ENCODE measurements around the gene FOXN3. TPM values are rescaled to one million over a fixed set of nuclear protein-coding genes. Genes with fewer than 3 reads are reported as not detected.

Gene FOXN3
- polyA plus RNA-seq, 2 of the 4 experiments (the other 2 are of a cell fraction) = 6.0 to 6.4 TPM

DNA sequence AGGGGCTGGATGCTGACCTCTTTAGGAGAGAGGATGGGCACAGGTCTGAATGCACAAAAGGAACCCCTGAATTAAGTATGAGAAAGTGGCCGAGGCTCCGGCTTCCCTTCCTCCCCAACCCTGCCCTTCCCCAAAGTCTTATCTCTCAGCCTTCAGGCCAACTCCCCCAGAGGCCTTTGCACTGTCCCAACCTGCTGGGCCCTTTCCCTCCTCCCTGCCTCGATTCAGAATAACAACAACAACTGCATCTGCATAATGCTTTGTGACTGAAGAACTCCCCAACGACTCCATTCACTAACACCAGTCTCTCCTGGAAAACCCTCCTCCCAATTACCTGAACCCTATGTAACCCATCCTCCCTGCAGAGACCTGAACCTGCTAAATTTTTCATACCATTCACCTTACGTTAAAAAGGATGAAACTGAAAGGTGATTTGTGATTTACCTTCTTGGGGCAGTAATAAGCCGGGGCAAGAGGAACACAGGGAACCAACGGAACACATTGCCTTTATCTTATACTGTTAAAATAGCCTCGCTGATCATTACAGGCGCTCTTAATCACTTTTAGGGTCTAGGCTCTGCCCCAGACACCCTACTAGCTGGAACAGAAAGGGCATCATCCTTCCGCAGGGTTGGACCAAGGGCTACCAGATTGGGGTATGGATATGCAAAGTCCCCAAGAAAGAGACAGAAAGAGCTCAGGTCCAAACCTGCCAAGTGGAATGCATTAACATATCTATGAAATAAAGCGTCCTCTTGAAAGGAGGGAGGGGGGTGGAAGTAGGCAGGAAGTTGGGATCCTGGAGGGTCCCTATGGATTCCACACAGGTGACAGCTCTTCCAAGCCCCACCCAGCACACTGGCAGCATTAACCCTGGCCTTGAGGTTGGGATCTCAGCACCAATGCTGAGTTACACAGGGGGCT is 24.2 kb upstream of the FOXN3 start:
- Histone ChIP-seq H3K9me3 (no peaks in the 10 kb centered on the region), H3K4me3 (no peak overlapping the region), H3K4me1 (no peaks in the 10 kb centered on the region), H3K4me2 (no peak overlapping the region), H3K27ac (no peak overlapping the region)
- DNase-seq (ENCODE audit: low read depth in 1 of 2, low spot score in 1 of 2) (no peak), FAIRE-seq (no peak), ATAC-seq (no peak)
- WGBS (ENCODE audit: missing lambda C conversion rate) = 66% methylated on average over 11 of the region's 11 CpGs
- ChIA-PET POLR2A (no interaction called here), CTCF (no interaction called here)
- TF ChIP-seq NPAS2 (CRISPR knock-in tag; IDR thresholded peaks at IDR 0.05; ENCODE audit: borderline replicate concordance) (no peak), NFE2L2 (conservative IDR thresholded peaks at IDR 0.05; ENCODE audit: low read length) (no peak), RCOR1 (IDR thresholded peaks at IDR 0.05; ENCODE audit: low read depth, low read length) (no peak), EHF (CRISPR knock-in tag; IDR thresholded peaks at IDR 0.05) (no peak), RFX5 (IDR thresholded peaks at IDR 0.05) (no peak), CBX8 (IDR thresholded peaks at IDR 0.05) (no peak), NR3C1 (IDR thresholded peaks at IDR 0.05) (no peak), FOSL2 (IDR thresholded peaks at IDR 0.05) (no peak), FOSL2 (CRISPR knock-in tag; IDR thresholded peaks at IDR 0.05) (no peak), KDM1A (IDR thresholded peaks at IDR 0.05; ENCODE audit: low read depth) (no peak), JUNB (IDR thresholded peaks at IDR 0.05) (no peak), CEBPB (IDR thresholded peaks at IDR 0.05) (no peak), BHLHE40 (IDR thresholded peaks at IDR 0.05; ENCODE audit: low read depth, low read length) (no peak), TFCP2L1 (CRISPR knock-in tag; IDR thresholded peaks at IDR 0.05) (no peak)
- TF ChIP-seq, protein P1, sequence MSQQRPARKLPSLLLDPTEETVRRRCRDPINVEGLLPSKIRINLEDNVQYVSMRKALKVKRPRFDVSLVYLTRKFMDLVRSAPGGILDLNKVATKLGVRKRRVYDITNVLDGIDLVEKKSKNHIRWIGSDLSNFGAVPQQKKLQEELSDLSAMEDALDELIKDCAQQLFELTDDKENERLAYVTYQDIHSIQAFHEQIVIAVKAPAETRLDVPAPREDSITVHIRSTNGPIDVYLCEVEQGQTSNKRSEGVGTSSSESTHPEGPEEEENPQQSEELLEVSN (IDR thresholded peaks at IDR 0.05; ENCODE audit: borderline replicate concordance, low read depth) = no peak
- TF ChIP-seq, protein P2, sequence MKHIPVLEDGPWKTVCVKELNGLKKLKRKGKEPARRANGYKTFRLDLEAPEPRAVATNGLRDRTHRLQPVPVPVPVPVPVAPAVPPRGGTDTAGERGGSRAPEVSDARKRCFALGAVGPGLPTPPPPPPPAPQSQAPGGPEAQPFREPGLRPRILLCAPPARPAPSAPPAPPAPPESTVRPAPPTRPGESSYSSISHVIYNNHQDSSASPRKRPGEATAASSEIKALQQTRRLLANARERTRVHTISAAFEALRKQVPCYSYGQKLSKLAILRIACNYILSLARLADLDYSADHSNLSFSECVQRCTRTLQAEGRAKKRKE (CRISPR knock-in tag; IDR thresholded peaks at IDR 0.05; ENCODE audit: low read depth) = no peak
- TF ChIP-seq, protein P3, sequence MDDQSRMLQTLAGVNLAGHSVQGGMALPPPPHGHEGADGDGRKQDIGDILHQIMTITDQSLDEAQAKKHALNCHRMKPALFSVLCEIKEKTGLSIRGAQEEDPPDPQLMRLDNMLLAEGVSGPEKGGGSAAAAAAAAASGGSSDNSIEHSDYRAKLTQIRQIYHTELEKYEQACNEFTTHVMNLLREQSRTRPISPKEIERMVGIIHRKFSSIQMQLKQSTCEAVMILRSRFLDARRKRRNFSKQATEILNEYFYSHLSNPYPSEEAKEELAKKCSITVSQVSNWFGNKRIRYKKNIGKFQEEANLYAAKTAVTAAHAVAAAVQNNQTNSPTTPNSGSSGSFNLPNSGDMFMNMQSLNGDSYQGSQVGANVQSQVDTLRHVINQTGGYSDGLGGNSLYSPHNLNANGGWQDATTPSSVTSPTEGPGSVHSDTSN (IDR thresholded peaks at IDR 0.05) = no peak
- TF ChIP-seq, protein P4, sequence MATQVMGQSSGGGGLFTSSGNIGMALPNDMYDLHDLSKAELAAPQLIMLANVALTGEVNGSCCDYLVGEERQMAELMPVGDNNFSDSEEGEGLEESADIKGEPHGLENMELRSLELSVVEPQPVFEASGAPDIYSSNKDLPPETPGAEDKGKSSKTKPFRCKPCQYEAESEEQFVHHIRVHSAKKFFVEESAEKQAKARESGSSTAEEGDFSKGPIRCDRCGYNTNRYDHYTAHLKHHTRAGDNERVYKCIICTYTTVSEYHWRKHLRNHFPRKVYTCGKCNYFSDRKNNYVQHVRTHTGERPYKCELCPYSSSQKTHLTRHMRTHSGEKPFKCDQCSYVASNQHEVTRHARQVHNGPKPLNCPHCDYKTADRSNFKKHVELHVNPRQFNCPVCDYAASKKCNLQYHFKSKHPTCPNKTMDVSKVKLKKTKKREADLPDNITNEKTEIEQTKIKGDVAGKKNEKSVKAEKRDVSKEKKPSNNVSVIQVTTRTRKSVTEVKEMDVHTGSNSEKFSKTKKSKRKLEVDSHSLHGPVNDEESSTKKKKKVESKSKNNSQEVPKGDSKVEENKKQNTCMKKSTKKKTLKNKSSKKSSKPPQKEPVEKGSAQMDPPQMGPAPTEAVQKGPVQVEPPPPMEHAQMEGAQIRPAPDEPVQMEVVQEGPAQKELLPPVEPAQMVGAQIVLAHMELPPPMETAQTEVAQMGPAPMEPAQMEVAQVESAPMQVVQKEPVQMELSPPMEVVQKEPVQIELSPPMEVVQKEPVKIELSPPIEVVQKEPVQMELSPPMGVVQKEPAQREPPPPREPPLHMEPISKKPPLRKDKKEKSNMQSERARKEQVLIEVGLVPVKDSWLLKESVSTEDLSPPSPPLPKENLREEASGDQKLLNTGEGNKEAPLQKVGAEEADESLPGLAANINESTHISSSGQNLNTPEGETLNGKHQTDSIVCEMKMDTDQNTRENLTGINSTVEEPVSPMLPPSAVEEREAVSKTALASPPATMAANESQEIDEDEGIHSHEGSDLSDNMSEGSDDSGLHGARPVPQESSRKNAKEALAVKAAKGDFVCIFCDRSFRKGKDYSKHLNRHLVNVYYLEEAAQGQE (IDR thresholded peaks at IDR 0.05) = no peak

DNA sequence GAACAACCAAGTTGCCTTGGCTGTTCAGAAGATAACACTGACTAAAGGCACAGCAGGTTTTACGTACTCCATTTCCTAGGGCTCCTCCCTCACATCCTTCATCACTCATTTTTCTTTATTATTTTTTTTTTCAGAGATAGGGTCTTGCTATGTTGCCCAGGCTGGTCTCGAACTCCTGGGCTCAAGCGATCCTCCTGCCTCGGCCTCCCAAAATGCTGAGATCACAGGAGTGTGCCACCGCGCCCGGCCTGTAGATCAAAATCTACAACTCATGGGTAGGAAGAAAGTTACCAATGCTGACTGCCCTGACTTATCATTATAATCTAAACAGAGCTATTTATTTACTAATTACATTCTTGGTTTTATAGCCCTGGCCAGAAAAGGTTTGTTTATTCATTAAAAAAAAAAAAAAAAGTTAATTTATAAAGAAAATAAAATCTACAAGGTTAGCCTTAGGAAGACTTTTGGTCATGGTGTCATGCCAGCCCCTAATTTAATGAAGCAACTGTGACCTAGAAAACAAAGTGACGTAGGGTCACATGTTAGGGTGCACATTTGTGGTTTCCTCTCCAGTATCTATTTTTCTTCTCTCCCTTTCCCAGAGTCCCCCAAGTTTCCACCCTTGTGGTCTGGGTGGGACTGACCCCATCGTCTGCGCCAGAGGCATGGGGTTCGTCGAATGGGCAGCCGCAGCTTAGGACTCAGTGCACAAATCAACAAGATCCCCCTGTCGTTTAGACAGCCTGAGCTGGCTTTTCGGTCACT is 19.0 kb upstream of the FOXN3 start:
- no peak for TF ChIP-seq JUNB (IDR thresholded peaks at IDR 0.05)
- TF ChIP-seq ZSCAN20 (CRISPR knock-in tag; IDR thresholded peaks at IDR 0.05) = no peak
- no peak for TF ChIP-seq ESRRA (IDR thresholded peaks at IDR 0.05; ENCODE audit: borderline replicate concordance, low read length)
- TF ChIP-seq FOXS1 (CRISPR knock-in tag; IDR thresholded peaks at IDR 0.05) = no peak
- no peak for TF ChIP-seq CBX2 (IDR thresholded peaks at IDR 0.05; ENCODE audit: borderline replicate concordance, low read depth)
- TF ChIP-seq, protein P5, sequence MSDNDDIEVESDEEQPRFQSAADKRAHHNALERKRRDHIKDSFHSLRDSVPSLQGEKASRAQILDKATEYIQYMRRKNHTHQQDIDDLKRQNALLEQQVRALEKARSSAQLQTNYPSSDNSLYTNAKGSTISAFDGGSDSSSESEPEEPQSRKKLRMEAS (IDR thresholded peaks at IDR 0.05) = no peak
- TF ChIP-seq GATA3 (IDR thresholded peaks at IDR 0.05; ENCODE audit: borderline replicate concordance) = no peak
- ATAC-seq (no peak), DNase-seq (ENCODE audit: low read depth in 1 of 2, low spot score in 1 of 2) (no peak), FAIRE-seq (no peak)
- no peak overlapping the region for H3K4me2 ChIP-seq
- H3K27ac ChIP-seq = no peak overlapping the region
- no peaks in the 10 kb centered on the region for H3K4me1 ChIP-seq
- CTCF ChIA-PET = interaction anchor here (0.6 to 0.7 kb wide), 2 partner anchors 41 to 374 kb away, joined by 3 read pairs; no protein-coding TSS in a partner anchor
- 69% methylated on average over 15 of the region's 15 CpGs for WGBS (ENCODE audit: missing lambda C conversion rate)
- POLR2A ChIA-PET = no interaction called here
- H3K4me3 ChIP-seq = no peak overlapping the region
- H3K9me3 ChIP-seq = no peaks in the 10 kb centered on the region
